Body of pancreas (tissue), 4 donors: ENCODE data around the gene SLC50A1.
A peak's percentile ranks its signal among the peaks of the same experiment; 100 is the strongest.

ENCODE experiments used
- POLR2A ChIP-seq, 3 donors: fragments of 450-650 bp; IDR thresholded peaks; one replicate each; pipeline ENCODE4 v1.6.1; 2016; ENCODE audit warnings: antibody characterized with exemption in 3 of 3, mild to moderate bottlenecking in 2 of 3
- TF ChIP-seq, protein P1 (sequence below), 7 experiments: fragments of 450-650 bp in 4 of 7; fragments of 200-600 bp in 3 of 7; sonication (generic) in 3 of 7; IDR thresholded peaks; one replicate each; pipeline ENCODE4 v1.5.1; 2016 to 2019; ENCODE audit warnings: antibody characterized with exemption in 7 of 7

DNA sequence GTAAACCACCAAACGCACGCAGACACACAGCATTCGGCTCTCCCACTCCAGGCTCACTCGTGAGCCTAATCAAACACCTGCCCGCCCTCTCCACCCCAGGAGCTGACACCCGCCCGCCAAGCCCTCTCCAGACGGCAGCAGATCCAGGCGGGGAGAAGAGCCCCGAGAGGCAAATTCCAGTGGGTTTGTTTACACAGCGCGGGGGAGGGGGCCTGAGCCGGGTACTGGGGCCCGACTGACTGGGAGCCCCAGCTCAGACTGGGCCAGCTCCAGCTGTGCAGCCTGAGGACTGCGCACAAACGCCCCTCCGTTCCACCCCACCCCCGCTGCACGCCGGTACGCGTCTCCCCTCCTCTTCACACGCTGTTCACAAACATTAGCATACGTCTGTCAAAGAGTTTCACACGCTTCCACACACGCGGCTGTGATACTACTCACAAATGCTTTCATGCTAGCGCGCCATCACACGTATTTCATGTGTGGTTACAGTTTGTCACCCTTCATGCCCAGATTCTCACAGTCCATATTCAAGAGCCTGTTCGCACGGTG is 9.0 kb upstream of the SLC50A1 start:
- TF ChIP-seq, protein P1, sequence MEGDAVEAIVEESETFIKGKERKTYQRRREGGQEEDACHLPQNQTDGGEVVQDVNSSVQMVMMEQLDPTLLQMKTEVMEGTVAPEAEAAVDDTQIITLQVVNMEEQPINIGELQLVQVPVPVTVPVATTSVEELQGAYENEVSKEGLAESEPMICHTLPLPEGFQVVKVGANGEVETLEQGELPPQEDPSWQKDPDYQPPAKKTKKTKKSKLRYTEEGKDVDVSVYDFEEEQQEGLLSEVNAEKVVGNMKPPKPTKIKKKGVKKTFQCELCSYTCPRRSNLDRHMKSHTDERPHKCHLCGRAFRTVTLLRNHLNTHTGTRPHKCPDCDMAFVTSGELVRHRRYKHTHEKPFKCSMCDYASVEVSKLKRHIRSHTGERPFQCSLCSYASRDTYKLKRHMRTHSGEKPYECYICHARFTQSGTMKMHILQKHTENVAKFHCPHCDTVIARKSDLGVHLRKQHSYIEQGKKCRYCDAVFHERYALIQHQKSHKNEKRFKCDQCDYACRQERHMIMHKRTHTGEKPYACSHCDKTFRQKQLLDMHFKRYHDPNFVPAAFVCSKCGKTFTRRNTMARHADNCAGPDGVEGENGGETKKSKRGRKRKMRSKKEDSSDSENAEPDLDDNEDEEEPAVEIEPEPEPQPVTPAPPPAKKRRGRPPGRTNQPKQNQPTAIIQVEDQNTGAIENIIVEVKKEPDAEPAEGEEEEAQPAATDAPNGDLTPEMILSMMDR (IDR thresholded peaks at IDR 0.05): peak in 1 of 7 experiments; percentile 16
- no peak for TF ChIP-seq POLR2A (IDR thresholded peaks at IDR 0.05)
